OCI-M2 (cell line): ENCODE data around the gene NINJ2.
"Not testable (repeated sequence)": the region's sequence is repeated elsewhere in the genome, so short reads cannot be mapped to it uniquely, and the experiment has no call there.

Source experiments
- DNase-seq: peaks from one replicate; lab custom pipeline; 2025; ENCODE audit not compliant: unreplicated experiment; lab: John Stamatoyannopoulos, UW

Gene NINJ2

DNA sequence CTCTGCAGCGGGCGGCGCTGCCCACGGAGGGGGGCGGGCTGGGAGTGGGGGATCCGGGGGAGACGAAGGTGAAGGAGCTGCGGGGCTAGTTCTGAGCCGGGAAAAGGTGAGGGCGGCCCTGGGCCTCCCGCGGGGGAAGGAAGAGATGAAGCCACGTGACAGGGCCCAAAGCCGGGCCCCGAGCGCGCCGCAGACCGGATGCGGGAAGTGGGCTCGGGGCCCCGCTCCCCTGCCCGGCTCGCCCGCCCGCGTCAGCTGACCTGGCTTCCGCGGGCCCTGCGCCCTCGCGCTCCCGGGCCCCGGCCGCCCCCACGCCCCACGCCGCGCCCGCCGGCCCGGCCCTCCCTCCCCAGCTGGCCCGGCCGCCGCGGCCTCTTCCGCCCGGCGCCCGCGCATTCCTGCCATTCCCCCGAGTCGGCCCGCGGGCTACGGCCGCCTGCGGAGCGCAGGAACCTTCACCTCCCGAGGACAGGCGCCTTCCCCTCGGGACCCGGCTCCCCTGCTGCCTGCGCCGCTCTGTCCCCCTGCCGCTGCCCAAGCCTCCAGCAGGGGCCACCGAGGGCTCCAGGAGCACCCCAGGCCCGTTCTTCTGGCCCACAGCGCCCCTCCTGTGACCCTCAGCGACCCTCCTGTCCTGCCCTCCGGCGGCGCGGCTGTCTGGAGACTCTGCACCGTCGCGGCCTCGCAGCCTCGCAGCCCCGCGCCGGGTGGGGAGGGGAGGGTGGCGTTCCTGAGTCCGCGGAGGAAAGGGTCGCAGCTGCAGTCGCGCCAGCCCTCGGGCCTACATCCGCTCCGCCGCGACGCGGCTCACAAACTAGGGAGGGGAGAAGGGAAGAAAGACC lies 20.4 kb downstream of the NINJ2 start:
- no peak for DNase-seq

DNA sequence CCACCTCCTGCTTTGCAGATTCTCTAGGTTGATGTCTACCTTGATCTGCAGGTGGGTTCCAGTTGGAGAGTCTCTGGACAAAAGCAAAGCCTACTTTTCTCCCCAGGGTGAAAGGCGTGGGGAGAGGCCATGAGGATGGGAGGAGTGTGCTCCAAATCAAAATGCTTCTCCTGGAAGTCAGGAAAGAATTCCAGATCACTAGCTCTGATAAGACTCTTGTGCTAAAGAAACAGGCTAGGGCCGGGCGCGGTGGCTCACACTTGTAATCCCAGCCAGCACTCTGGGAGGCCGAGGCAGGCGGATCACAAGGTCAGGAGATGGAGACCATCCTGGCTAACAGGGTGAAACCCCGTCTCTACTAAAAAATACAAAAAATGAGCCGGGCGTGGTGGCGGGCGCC lies 21.9 kb downstream of the NINJ2 start:
- not testable (repeated sequence) for DNase-seq

DNA sequence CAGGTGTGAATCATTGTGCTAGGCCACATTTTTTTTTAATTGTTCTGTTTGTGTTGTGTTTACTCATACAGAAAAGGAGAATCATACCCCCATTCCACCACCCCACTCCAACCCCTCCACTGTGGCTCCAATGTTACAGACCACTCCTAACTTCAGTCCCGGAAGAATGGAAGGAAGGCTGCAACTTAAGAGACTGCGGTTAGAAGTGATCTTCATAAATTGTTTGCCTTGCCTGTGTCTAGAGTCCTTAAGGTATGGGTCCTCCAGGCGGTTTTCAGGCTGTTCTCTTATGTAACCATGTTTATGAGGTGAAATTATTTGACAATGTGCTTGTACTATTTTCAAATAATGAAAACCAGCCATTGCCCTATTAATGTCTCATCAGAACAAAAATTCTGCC lies 22.5 kb downstream of the NINJ2 start:
- DNase-seq: no peak

DNA sequence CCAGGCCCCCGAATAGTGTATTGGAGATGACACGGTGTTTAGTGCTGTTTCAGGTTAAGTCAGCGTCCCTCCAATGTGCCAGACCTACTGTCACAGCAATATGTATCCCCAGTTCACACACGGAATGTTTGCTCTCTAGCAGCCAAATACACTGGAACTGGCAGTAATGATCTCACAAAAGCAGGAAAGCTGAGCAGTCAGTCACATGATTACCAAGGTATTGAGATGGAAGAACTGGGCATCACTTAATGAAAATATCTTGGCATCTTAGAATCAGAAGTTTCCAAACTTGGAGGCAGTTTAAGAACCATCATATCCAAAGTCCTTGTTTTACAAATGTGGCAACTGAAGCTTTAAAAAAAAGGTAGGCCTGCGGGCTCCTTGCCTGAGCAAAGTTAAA lies 23.3 kb downstream of the NINJ2 start:
- no peak for DNase-seq

DNA sequence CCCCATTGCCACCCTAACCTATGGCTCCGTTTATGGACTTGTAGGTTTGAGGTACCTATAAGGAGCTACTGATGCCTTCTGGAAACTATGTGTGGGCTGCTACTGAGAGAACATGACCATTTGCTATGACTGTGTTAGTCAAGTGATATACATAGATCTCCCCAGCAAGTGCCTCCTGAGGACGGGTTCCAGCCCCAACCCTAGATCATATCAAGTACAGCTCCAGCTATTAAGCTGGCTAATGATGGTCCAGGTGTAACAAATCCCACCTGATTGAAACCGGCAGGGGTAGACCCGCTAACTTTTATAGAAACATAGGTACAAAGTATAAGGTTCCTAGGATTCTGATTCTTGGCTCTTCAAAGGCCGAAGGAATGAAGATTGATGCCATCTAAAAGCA lies 23.7 kb downstream of the NINJ2 start:
- DNase-seq: no peak

DNA sequence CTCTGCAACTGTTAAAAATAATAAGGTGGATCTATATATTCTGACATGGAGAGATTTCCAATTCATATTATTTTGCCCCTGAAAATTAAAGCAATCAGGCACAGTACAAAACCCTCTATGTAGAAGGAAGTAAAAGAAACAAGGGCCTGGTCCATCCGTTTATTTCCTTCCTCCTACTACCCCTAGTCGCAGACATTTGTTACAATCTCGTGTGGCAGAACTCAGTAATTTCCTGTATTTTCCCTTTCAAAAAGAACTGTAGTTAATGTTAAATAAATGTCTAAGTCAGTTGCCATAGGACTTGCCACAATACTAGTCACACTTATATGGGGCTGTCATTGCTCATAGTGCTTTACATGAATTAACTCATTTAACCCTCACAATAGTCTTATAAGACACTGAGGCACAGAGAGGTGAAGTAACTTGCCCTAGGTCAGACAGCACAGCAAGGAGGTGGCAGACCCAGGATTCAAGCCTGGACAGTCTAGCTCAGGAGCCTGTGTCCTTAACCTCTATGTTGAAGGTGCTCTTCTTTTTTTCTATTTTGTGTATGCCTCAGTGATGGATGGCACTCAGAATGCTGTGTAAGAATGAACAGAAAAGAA lies 24.2 kb downstream of the NINJ2 start:
- no peak for DNase-seq

DNA sequence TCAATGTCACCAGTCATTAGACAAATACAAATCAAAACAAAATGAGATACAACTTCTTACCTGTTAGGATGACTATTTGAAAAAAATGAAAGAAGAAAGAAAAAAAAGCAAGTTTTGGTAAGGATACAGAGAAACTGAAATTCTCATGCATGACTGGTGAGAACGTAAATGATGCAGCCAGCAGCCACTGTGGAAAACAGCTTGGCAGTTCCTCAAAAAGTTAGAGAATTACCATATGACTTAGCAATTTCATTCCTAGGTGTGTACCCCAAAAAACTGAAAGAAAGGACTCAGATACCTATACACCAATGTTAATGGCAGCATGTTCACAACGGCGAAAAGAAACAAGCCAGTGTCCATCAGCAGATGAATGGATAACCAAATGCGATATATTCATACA lies 26.6 kb downstream of the NINJ2 start:
- DNase-seq: no peak

DNA sequence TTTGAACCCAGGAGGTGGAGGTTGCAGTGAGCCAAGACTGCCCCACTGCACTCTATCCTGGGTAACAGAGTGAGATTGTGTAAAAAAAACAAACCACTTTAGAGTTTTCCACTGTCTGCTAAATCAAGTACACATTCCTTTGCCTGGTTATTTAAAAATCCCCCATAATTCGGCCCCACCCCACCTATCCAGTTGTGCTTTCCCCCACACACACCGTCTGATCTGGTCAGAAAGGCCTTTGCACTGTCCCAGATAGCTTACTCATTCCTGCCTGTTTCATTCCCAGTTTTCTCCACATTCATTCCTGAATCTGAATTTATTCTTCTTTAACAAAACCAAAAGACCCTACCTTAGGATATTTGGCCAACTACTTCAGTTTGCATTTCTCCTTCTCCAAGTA lies 29.5 kb downstream of the NINJ2 start:
- DNase-seq: no peak

DNA sequence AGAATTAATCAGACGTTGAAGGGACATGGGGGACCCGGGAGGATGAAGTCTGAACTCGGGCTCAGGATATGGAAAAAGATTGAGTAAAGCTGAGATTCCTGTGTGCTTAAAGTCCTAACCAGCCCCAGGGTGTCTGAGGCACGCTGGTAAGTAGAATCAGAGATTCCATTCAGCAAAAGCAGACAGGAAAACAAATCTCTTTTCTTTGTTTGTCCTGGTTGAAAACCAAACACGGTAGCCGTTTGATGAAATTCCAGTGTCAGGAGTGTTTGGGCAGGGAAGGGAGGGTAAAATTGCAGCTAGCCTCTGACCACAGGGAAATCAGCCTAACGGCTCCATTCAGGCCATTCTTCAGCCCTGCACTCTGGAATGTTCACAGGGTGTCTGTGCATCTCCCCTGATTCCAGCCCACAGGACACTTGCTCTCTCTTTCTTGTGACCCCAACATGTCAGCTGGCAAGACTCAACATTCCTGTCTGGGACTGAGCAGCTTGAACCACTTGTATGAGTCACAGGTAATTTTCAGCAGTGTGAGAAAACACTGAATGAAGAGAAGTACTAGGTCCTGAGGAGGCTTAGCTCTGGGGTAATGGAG lies 31.0 kb downstream of the NINJ2 start:
- DNase-seq: no peak

DNA sequence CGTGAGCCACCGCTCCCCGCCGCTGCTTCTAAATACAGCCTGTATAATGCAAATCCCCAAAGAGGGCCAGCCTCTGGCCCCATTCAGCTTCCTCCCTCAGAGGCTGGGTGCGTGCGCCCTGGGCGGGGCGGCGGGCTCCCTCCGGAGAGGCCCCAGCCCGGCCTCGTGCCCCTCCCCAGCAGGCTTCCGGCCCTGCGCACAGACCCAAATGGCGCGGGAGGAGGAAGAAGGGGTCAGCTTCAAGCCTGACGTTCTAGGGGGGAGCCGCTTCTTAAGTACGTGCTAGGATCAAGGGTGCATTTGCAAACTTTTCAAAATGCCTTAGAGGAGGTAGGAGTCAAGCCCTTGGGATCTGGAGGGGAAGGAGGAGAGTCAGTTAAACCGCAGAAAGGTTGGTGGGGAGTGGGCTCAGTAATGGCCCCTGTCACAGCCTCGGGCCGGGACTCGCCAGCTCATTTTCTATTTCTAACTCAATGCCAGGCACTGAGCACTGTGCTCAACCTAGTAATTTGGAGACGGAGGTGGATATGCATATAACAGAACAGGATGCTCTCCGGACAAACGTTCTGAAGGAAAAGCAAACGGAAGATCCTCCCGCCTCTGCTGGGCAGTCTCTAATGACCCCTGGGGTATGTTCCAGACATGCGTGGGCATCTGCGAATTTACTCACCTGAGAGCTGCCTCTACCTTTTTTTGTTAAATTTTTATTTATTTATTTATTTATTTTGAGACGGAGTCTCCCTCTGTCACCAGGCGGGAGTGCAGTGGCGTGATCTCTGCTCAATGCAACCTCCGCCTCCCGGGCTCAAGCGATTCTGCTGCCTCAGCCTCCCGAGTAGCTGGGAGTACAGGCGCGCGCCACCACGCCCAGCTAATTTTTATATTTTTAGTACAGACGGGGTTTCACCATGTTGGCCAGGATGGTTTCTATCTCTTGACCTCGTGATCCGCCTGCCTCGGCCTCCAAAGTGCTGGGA lies 32.3 kb downstream of the NINJ2 start:
- DNase-seq: no peak

DNA sequence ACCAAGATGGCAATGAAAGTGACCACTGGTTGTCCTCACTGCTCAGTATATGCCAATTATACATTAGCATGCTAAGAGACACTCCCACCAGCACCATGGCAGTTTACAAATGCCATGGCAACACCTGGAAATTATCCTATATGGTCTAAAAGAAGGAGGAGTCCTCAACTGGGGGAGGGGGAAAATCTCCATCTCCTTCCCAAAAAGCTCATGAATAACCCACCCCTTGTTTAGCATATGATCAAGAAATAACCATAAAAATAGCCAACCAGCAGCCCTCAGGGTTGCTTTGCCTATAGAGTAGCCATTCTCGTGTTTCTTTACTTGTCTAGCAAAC lies 34.5 kb downstream of the NINJ2 start:
- not testable (repeated sequence) for DNase-seq

DNA sequence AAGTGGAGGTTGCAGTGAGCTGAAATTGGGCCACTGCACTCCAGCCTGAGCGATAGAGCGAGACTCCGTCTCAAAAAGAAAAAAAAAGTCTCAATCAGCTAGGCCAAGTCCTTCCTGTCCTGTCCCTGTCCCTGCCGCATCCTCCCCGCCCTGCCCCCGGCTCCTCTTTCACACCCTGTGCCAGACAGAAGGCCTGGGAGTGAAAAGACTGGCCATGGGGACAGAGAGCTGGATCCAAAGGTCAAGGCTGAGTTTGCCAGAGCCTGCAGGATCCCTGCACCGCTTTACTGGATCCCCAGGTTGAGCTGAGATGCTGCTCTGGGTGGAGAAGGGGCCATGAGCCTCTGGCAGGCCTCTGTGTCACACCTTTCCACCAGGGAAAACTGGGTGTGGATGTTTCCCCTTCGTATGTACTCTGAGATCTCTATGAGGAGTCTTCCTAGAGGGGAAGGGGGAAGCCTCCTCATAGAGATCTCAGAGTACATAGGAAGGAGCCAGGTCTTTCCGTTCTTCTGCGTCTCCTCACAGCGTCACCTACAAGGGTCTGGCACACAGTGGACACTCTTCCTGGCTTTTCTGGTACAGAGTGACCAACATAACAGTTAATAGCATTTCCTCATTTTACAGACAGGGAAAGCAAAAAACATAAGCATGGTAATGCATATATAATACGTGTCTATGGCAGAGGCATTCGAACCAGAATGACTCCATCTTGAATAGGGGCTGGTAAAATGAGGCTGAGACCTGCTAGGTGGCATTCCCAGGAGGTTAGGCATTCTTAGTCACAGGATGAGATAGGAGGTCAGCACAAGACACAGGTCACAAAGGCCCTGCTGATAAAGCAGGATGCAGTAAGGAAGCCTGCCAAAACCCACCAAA lies 35.1 kb downstream of the NINJ2 start:
- DNase-seq: no peak

DNA sequence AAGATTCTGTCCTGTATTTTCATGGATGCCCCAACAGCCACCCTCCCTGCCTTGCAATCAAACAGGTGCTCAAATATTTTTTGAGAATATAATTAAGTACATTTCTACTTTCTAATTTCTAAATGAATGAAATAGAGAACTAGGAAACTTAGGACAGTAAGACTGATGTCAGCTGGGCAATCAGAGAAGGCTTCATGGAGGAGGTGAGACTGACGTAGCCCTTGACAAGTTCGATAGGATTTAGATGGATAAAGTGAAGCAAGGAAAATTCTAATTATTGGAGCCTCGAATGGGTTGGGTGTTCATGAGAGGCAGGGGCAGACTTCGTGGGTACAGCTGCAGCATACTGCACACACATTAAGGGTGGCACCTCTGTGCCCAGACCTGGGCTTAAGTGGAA lies 36.0 kb downstream of the NINJ2 start:
- no peak for DNase-seq

DNA sequence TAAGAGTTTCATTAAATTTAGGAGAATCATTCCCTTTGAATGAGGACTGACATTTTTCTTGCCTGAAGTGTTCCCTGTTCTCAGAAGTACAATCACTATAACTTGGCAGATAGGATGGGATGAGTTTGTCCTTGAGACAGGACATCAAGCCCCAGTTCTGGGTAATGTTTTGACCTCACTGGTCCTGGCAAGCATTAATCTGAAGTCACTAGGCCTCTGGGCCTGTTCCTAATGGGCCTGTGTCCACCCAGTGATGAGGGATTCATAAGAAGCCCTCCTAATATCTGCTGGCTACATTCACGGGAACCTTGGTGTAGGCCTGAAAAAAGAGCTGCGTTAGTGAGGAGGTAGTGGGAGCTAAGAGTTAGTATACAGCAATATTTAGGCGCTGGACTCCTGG lies 37.2 kb downstream of the NINJ2 start:
- no peak for DNase-seq

DNA sequence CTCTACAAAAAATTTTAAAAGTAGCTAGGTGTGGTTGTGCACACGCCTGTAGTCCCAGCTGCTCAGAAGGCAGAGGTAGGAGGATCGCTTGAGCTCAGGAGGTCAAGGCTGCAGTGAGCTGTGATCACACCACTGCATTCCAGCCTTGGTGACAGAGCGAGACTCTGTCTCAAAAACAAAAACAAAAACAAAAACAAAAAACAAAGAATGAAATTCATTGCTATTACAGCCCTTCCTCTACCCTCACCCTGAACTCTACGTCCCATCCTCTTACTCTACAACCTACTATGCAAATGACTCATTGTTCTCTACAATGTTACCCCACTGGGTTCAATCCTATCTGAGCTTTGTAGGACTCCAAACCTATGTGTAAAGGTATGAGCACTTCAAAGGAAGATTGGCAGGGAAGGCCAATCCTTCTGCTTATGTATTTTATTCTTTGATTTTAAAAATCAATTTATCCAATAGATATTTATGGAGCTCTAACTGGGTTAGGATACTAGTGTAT lies 39.3 kb downstream of the NINJ2 start:
- DNase-seq: no peak

DNA sequence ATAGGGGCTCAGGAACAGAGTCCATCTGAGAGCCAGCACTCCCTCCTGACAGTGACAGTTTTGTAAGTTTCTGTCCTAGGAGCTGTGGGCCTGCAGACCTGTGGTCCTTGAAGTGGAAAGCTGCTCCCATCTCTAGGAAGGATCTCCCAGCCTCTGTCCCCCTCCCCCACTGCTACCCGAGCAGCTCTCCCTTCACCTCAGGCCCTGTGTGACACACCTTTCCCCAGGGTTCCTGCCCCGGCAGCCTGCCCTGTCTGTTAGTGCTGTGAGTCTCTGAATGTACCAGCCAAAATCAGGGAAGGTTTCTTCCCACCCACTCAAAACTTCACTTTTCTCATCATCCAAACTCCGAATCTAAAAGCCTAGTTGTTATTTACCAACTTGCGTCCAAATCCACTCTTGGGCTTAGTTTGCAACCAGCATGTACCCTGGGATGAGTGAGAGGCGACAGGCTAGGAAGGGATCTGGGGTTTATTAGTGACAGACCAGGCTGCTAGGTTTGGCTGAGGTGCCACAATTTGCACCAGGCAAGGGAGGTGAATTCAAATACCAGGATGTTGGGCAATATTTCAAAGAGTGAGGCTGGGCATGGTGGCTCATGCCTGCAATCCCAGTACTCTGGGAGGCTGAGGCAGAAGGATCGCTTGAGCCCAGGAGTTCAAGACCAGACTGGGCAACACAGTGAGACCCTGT lies 39.9 kb downstream of the NINJ2 start:
- no peak for DNase-seq

DNA sequence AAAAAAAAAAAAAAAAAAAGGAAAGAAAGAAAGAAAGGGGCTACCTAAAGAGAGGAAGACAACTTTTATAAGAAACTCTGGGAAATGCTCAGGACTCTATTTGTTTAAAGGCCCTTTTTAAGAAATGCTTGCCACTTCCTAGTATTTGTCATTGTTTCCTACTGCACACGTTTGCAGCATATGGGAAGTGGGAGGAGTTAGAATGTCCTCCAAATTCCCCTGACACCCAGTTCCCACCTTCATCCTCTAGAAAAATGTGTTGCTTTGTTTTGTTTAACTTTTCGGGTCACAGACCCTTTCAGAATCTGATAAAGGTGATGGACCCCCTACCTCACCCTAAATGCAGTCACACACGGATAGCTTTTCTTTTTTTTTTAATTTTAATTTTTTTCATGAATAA lies 40.8 kb downstream of the NINJ2 start:
- no peak for DNase-seq

DNA sequence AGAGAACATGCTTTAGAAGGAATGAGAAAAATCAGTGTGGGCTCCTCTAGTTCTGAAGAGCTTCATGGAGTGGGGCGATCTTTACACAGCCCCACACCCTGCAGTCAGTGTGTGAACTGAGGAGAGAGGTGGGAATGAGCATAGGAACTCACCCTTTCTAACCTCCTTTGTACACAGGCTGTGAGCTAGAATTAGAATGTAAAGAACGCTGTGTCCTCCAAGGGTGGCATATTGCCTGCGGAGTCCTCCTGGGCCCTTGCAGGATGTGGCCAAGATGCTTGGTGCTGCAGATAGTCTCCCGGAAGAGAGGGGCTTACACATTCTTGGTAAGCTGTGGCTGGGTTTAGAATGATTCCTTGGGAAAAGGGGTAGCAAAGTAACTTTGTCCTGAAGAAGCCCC lies 43.9 kb downstream of the NINJ2 start:
- no peak for DNase-seq

DNA sequence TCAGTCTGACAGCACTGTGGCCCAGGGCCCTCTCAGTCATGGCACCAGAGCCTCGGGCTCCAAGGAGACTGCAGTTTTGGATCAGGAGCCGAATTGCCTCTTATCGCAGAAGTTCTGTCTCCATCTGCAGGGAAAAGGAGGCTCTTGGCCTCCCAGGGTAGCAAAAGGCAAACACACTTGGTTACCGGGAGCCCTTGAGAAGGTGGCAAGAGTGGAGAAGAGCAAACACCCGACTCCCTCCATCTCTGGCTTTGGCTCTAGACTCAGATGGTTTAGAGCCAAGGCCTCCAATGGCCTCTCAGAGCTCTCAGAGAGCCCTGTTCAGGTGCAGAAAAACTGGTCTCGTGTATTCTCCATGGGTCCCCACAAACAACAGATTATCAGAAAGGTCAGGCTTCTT lies 44.6 kb downstream of the NINJ2 start:
- DNase-seq: no peak
